ENCODE measurements around the gene TRIML1.
"Not testable (repeated sequence)": the region's sequence is repeated elsewhere in the genome, so short reads cannot be mapped to it uniquely, and the experiment has no call there.

Gene TRIML1

DNA sequence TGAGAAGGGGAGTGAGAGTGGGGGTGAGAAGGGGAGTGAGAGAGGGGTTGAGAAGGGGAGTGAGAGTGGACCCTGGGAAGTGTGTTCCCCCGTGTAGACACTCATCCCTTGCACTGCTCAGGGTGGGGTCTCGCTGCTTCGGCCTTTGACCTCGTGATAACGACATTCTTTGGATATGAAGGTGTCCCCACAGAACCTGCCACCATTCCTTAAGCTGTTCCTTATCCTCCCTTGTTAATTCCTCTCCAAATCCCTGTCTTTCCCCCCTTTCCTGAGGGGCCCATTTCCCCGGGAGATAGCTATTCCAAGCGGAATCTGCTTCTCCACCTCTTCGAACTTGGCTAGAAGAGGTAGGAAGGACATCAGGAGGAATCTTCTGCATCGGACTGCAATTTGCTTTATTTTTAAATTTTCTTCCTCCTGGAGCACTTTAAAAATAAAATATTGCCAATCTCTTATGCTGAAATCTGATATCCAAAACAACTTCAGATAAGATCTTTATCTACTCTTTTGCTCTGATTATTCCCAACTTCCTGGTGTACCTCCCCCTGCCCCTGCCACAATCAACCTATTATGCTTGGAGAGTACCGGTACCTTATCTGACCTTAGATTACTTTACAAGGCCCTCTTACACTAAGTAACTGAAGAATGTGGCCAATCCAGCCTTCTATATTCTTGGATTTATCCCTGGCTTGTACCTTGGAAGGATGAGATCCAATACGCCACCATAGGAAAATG, 15.6 kb downstream of the TRIML1 start:
- no peak for DNase-seq

DNA sequence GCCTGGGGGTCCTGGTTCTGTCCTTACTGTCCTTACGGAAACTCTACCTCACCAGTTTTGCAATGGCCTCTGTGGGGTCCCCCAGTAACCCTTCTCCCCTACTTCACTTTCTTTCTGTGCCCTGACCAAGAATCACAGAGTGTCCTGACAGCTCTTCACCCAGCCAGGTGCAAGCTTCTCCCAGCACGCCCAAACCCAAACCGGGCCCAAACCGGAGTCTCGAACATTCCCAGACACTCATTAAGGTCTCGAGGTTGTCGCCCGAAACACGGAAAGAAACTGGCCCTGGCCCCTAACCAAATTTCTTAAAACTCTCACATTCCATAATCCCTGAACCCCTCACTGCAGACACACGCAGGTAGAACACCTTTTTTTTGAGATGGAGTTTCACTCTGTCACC, 19.1 kb downstream of the TRIML1 start:
- no peak for DNase-seq

DNA sequence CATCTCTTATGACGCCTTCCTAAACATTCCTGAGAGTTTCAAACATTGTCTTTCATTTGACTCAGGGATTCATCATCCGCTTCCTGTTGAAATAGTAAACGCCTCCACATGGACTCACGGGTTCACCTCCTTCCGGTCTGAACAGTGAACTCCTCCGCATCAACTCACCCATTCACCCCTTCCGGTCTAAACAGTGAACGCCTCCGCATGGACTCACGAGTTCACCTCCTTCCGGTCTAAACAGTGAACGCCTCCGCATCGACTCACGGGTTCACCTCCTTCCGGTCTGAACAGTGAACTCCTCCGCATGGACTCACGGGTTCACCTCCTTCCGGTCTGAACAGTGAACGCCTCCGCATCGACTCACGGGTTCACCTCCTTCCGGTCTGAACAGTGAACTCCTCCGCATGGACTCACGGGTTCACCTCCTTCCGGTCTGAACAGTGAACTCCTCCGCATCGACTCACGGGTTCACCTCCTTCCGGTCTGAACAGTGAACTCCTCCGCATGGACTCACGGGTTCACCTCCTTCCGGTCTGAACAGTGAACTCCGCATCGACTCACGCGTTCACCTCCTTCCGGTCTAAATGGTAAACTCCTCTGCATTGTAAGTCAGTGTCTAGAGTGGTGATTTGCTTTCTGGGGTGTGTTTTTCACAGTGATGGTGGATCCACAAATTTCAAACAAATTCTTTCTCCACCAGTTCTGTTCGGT, 20.4 kb downstream of the TRIML1 start:
- not testable (repeated sequence) for DNase-seq

DNA sequence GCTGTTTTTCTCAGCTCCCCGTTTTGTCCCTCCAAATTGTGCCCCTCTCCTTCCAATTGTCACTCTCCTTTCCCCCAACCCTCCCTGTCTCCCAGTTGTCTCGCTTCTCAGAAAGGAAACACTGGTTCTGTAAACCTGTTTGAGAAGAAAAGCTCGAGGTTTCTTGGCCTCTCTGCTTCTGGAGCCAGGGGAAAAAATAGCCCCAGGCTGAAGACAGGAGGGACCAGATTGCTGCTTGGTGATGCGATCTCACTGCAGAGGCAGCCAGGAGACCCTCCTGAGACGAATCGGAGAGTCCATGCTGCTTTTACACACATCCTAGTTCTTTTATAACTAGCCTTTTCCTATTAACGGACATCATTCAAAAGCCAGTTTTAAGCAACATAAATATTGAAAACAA, 21.2 kb downstream of the TRIML1 start:
- DNase-seq, result no peak

DNA sequence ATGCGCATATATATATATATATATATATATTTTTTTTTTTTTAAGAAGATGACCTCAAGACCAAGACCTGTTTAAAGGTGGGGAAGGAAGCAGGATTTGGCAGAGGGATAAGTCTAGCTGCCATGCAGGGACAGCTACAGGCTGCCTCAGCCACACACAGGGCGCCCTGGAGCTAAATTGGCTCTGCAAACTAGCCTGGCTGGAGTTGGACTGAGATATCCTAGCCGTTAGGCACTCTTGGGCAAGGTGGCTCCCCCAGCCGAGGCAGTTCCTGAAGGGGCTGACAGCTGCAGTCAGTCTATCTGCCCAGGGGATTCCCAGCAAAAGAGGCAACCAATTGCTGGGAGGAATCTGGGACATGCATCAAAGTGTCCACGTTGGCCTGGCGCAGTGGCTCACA, 21.9 kb downstream of the TRIML1 start:
- DNase-seq, result no peak

DNA sequence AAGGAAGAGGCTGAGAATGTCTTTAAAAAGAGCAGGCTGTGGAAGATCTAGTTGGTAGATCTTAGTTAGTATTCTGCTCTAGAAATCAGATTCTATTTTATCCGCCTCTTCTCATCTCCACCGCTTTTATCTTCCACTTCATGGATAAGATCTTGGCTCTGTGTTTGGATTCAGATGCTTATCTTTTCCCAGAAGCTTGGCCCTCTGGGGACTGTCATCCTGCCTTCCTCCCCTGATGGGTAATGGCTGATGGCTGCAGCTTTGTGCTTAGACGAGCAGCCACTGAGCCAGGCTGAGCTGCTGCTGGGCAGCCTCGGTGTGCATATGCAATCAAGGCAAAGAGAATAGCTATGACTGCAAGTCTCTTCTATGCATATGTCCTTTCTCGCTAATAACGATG, 23.5 kb downstream of the TRIML1 start:
- DNase-seq, result no peak

DNA sequence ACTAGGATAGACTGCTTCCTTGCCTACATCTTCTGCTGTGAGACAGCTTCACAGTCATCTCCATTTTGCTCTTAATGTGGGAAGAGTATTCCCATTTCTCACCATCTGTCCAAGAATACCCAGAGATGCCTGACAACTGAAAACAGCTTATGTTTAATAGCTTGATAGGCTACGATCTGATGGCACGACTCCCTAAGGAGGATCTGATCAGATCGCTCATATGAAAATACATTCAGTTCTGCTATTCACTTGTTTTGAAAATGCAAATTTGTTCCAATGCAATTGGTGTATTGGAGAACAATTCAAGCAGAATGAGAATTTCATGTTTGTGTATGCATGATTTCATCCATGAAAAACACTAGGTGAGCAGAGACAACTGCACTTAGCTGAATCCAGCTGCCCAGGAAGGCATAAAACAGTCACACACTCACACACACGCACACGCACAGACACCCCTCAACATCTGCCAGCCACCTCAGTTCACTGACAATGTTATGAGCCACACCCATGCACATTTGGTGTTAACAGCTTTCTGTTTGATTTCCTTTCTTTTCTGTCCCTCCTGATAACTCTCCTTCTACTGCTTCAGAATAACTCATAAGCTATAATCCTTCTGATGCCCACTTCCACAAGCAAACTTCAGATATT, 29.6 kb downstream of the TRIML1 start:
- DNase-seq, result no peak

DNA sequence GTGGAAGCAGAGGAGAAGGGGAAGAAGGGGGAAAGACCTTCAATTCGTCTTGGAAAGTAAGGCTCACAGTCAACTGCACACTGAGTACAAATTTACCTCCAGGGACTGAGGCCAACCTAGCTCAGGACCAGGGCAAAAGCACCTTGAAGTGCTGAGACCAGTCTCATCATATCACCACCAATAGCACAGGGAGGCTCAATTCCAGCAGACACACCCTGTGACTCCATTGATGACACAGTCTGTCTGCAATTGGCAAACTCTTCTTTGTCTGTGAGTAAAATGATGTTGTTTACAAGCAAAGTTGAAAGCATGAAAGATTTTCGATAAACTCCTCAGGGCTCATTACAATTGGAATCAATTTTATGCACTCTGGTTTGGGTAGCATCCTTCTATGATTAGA, 32.3 kb downstream of the TRIML1 start:
- no peak for DNase-seq

DNA sequence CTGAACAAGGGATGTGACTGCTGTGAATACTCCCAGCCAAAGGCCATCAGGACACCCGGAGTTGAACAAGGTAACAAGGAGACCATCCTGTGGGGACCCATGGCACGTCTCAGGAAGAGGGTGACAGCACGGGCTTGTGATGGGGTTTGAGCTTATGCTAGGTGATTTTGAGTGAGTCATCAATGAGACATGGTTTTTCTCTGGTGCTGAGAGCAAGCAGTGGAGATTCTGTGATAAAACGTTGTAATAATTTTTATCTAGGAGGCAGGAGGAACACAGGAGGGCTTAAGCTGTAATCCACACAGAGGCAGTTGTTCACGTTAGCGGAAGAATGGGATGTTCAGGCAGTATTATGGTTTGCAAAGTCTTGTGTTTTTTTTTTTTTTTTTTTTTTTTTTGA, 36.0 kb downstream of the TRIML1 start:
- no peak for DNase-seq

DNA sequence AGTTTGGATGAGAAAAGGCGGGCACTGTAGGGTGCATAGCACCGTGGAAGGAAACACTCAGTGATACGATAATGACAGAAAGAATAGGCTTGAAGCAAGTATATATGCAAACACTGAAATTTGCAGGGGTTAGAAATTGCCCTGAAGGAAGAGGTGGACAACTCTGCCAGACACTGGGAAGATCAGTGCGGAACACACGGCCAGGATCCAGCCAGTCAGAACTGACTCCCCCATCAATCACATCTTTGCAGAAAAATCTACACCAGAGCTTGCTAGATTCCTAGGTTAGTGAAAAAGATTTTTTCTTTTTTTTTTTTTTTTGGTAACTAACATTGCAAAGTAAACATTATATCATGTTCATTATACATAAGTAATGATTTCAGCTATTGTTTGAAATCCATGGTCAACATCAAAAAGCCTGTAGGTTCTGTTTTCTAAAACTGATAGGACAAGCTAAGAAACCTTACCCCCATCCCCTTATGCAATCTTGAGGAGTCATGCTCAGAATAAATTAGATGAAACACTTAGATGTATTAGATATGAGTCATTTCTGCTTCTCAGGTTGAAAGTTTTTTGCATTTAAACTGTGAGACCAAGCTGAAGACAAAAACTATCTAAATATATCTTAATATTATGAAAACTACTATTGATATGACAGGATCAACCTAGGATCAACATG, 38.9 kb downstream of the TRIML1 start:
- DNase-seq, result no peak

DNA sequence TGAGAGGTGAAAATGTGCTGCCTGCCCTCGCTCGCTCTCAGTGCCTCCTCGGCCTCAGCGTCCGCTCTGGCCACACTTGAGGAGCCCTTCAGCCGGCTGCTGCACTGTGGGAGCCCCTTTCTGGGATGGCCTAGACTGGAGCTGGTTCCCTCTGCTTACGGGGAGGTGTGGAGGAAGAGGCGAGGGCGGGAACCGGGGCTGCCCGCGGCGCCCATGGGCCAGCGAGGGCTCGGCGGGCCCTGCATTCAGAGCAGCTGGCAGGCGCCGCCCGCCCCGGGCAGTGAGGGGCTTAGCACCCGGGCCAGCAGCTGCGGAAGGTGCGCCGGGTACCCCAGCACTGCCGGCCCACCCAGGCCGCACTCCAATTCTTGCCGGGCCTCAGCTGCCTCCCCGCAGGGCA, 39.6 kb downstream of the TRIML1 start:
- no peak for DNase-seq

DNA sequence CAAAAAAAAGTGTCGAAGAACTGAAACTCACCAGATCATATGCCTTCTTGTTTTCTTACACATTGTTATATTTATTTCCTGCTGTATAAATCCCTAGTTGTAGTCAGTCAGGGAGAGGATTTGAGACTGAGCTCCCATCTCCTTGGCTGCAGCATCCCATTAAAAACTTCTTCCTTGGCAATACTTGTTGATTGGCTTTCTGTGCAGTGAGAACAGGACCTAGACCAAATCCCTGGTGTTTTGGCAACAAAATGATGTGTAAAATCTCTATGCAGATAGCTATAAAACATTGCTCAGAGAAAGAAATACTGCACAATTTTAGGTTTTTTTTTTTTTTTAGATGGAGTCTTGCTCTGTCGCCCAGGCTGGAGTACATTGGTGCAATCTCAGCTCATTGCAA, 47.9 kb downstream of the TRIML1 start:
- no peak for DNase-seq

DNA sequence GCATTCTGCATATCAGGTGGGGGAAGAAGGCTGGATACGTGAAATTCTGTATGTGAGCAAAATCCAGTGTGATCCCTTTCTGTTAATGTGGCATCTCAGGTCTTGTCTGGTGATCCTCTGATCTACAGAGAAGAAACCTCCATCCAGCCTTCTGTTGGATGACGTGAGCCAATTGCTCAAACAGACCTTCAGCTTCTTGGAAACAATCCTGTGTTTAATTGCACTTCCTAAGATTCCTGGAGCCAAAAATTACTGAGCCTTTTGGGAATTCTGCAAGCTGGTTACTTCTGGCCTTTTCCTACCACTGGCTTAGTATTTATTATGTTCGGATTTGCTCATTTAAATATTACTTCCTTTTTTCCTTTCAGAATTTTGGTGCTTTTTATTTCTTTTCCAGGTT, 51.2 kb downstream of the TRIML1 start:
- DNase-seq, result no peak

DNA sequence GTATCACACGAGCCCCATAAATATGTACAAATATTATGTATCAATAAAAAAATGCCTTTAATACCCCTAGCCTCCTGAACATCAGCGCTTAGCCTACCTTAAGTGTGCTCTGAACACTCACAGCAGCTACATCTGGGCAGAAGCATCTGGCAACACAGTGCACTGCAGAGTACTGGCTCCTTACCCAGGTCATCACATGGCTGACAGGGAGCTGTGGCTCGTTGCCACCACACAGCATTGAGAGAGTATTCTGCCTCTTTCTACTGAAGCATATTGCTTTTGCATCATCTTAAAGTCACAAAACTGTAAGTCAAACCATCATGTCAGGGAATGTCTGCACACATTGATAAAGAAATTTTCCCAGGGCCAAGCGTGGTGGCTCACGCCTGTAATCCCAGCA, 55.2 kb downstream of the TRIML1 start:
- DNase-seq, result no peak

DNA sequence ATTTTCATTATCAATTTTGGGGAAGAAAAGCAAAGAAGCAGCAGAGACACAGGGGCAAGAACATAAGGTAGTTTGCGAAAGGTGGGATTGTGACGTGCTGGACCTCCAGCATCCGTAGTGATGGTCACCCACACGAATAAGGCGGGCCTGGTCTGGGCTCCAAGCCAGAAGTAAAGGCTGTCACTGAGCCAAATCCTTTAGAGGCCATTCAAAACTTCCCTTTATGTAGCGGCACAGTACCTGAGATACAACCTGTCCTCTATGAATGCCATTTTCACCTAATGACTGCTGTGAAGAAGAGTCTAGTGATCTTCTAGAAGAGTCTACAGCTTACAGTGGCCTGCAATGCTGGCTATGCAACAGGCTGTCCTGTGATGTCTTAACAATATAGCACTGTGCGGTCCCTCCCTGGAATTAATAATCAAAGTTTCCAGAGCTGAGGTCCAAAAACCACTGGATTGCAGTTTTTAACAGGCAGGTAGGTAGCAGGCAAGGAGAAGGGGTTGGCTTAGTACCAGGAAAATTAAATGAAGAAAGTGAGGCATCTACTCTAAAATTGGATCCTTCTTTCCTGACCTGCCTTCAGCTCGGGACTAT, 56.2 kb downstream of the TRIML1 start:
- DNase-seq, result no peak

DNA sequence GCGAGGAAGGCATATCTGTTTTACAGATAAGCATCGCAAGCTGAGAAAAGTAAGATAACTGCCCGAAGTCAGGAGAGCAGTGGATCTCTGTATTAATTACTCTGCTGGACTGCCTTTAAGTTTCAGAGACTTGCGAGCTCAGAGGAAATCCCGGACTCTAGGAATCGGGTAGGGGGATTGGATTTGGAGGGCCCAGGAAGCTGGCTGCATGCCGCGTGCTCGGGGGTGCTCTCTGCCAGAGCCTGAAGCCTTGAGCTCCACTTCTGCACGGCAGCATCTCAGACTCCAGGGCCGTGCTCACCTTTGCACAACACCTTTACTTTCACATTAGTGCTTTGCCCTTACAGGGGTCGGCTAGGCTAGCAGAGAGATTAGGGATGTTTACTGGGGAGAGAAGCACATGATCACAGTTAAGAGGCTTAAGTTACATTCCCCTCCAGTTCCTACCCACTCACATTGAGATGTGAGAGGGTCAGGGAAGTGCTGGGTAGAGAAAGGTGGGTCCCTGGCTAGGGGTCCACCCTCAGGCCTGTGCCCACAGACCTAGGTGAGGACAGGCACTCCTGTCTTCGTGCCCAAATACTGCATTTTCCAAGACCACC, 57.0 kb downstream of the TRIML1 start:
- no peak for DNase-seq
